Measurements from ENCODE around the gene PLA2G2F. TPM values are rescaled to one million over a fixed set of nuclear protein-coding genes. Genes with fewer than 3 reads are reported as not detected.

Gene PLA2G2F
- total and polyA plus RNA-seq, 2 experiments from 2014 or later = not detected

DNA sequence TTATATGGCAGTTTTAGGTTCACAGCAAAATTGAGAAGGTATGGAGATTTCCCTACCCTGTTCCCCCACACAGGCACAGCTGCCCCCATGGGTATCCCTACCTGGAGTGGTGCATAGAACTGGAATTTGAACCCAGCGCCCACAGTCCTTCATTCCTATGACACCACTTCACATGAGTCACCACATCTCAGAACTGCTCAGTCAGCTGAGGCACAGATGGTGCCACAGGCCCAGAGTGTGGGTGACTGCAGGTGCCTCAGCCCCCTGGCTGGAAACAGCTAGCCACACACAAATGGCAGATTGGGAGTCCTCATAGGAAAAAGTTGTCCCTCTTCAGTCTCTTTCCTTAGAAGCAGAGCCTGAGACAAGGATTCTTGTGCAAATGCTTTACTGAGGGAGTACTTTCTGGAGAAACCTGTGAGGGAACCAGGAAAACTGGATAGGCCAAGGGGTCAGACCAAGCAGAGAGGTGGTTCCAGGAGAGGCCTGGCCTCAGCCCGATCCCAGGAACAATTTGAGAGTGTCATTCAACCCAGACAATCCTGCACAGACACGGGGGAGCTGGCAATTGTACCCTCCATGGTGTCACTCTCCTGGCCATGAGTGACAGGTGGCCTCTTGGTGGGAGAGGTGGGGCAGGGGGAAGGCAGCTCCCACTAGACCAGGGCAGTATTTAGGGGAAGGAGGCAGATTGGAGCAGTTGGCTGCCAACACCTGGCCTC is 26.7 kb upstream of the PLA2G2F start (continued):
- TF ChIP-seq REST (IDR thresholded peaks at IDR 0.05; ENCODE audit: unreplicated experiment) (no peak), ZNF114 (CRISPR knock-in tag; IDR thresholded peaks at IDR 0.05) (no peak), STAT1 (IDR thresholded peaks at IDR 0.05; ENCODE audit: unreplicated experiment) (no peak), CTCF (conservative IDR thresholded peaks at IDR 0.05; ENCODE audit: low read depth in 2 of 2) (no peak), EZH2 (IDR thresholded peaks at IDR 0.05; ENCODE audit: low read depth, unreplicated experiment) (no peak), ZNF331 (CRISPR knock-in tag; IDR thresholded peaks at IDR 0.05; ENCODE audit: low read depth) (no peak), JUNB (IDR thresholded peaks at IDR 0.05; ENCODE audit: unreplicated experiment) (no peak), CREB1 (CRISPR knock-in tag; IDR thresholded peaks at IDR 0.05; ENCODE audit: low read depth) (no peak)
- TF ChIP-seq, protein P1, sequence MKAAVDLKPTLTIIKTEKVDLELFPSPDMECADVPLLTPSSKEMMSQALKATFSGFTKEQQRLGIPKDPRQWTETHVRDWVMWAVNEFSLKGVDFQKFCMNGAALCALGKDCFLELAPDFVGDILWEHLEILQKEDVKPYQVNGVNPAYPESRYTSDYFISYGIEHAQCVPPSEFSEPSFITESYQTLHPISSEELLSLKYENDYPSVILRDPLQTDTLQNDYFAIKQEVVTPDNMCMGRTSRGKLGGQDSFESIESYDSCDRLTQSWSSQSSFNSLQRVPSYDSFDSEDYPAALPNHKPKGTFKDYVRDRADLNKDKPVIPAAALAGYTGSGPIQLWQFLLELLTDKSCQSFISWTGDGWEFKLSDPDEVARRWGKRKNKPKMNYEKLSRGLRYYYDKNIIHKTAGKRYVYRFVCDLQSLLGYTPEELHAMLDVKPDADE (IDR thresholded peaks at IDR 0.05) = no peak

- Histone ChIP-seq H3K27me3 (ENCODE audit: insufficient read depth) (no peaks in the 10 kb centered on the region), H3K4me2 (no peak overlapping the region), H3K27ac (ENCODE audit: low read depth) (no peak overlapping the region), H2AFZ (no peak overlapping the region), H4K20me1 (replicated peaks; ENCODE audit: insufficient read depth) (no peaks in the 10 kb centered on the region), H3K79me2 (replicated peaks; ENCODE audit: insufficient read depth) (no peaks in the 10 kb centered on the region), H3K9me2 (ENCODE audit: insufficient read depth) (no peaks in the 10 kb centered on the region; the same call in 1 of the 2 replicates), H3K4me3 (no peak overlapping the region), H3K36me3 (ENCODE audit: insufficient read depth) (no peaks in the 10 kb centered on the region), H3K4me1 (ENCODE audit: insufficient read depth) (no peaks in the 10 kb centered on the region), H3F3A (replicated peaks; ENCODE audit: low read depth) (no peaks in the 10 kb centered on the region)
- no peaks in the 10 kb centered on the region for H3K36me3 Mint-ChIP-seq (ENCODE audit: low read depth)
- H3K4me1 Mint-ChIP-seq = peaks cover 13% of the 10 kb centered on the region
- no peak for DNase-seq (ENCODE audit: low spot score)
- H3K27ac Mint-ChIP-seq = no peak overlapping the region
- peaks cover 4% of the 10 kb centered on the region for H3K27me3 Mint-ChIP-seq (ENCODE audit: insufficient read depth, low read depth, poor library complexity)
- ATAC-seq = peak; percentile 57
- H3K9me3 Mint-ChIP-seq = 0 out of 3 replicates have a peak, but pooled peaks cover 3% of the 10 kb centered on the region
- no peak overlapping the region for H3K4me3 Mint-ChIP-seq
- TF ChIP-seq EZH2phosphoT487 (IDR thresholded peaks at IDR 0.05; ENCODE audit: unreplicated experiment) (no peak), ZNF114 (CRISPR knock-in tag; IDR thresholded peaks at IDR 0.05) (no peak), JUNB (IDR thresholded peaks at IDR 0.05; ENCODE audit: unreplicated experiment) (no peak), NANOG (IDR thresholded peaks at IDR 0.05; ENCODE audit: borderline replicate concordance) (no peak)
Observed at GRCh38 chr1:20114021-20114648, 25.0 kb upstream of the PLA2G2F start.
